Osteocyte (in vitro differentiated cells): ENCODE data around the gene TTLL4. TPM values are rescaled to one million over a fixed set of nuclear protein-coding genes. Genes with fewer than 3 reads are reported as not detected.
A peak's percentile ranks its signal among the peaks of the same experiment; 100 is the strongest.

Source experiments
- DNase-seq: peaks from one replicate; pipeline ENCODE4 v3.0.0; 2021; ENCODE audit warnings: mixed read lengths; ENCODE audit not compliant: unreplicated experiment; ENCODE audit errors: extremely low spot score
- H3K27ac Mint-ChIP-seq: one replicate; pipeline ENCODE4 v1.8.0; 2021; ENCODE audit warnings: mild to moderate bottlenecking, mixed read lengths; ENCODE audit not compliant: unreplicated experiment
- H3K27me3 Mint-ChIP-seq: one replicate; pipeline ENCODE4 v1.8.0; 2021; ENCODE audit warnings: mixed read lengths; ENCODE audit not compliant: unreplicated experiment
- H3K36me3 Mint-ChIP-seq: one replicate; pipeline ENCODE4 v1.8.0; 2021; ENCODE audit warnings: mixed read lengths; ENCODE audit not compliant: unreplicated experiment
- H3K4me1 Mint-ChIP-seq: one replicate; pipeline ENCODE4 v1.8.0; 2021; ENCODE audit warnings: mixed read lengths; ENCODE audit not compliant: unreplicated experiment
- H3K4me3 Mint-ChIP-seq: one replicate; pipeline ENCODE4 v1.8.0; 2021; ENCODE audit warnings: mild to moderate bottlenecking, moderate library complexity, mixed read lengths; ENCODE audit not compliant: unreplicated experiment
- H3K9me3 Mint-ChIP-seq: one replicate; pipeline ENCODE4 v1.8.0; 2021; ENCODE audit warnings: mixed read lengths; ENCODE audit not compliant: unreplicated experiment
- CTCF ChIP-seq: fragments of 200-600 bp; sonication (generic); IDR thresholded peaks from 2 replicates; pipeline ENCODE4 v1.5.0; 2021; ENCODE audit warnings: antibody characterized with exemption, mild to moderate bottlenecking, moderate library complexity
- total RNA-seq: library from RNA; stranded (reverse); gene quantifications from 2 replicates; pipeline ENCODE4 v1.2.1, GENCODE V29; 2021

TTLL4 gene
- total RNA-seq, 1 donor from 2014 or later: 28.6 TPM

GRCh38 chr2:218703341-218703740, 7.3 kb upstream of the TTLL4 start:
- DNase-seq: no peak
- H3K4me1 Mint-ChIP-seq: no peaks in the 10 kb centered on the region
- H3K4me3 Mint-ChIP-seq: no peak overlapping the region
- no peaks in the 10 kb centered on the region for H3K27me3 Mint-ChIP-seq
- no peak for TF ChIP-seq CTCF
- H3K36me3 Mint-ChIP-seq: peaks cover 18% of the 10 kb centered on the region
- no peak overlapping the region for H3K27ac Mint-ChIP-seq
- no peaks in the 10 kb centered on the region for H3K9me3 Mint-ChIP-seq

DNA sequence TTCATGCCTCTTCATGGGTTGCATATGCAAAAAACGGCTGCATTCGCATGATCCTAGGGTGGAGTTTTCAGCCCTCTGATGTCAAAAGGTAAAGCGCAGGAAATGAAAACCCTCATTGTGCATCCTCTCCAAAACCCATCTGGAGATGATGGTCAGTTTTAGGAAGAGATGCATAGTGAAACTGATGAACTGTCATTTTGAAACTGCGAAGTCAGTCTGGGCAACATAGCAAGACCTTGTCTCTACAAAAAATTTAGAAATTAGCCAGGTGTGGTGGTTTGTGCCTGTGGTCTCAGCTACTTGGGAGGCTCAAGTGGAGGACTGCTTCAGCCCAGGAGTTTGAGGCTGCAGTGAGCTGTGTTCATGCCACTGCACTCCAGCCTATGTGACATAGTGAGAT, 2.5 kb upstream of the TTLL4 start:
- H3K4me1 Mint-ChIP-seq: peaks cover 9% of the 10 kb centered on the region
- TF ChIP-seq CTCF: no peak
- H3K27ac Mint-ChIP-seq: no peak overlapping the region
- peaks cover 4% of the 10 kb centered on the region for H3K36me3 Mint-ChIP-seq
- no peaks in the 10 kb centered on the region for H3K27me3 Mint-ChIP-seq
- H3K4me3 Mint-ChIP-seq: no peak overlapping the region
- no peak for DNase-seq
- no peaks in the 10 kb centered on the region for H3K9me3 Mint-ChIP-seq

DNA sequence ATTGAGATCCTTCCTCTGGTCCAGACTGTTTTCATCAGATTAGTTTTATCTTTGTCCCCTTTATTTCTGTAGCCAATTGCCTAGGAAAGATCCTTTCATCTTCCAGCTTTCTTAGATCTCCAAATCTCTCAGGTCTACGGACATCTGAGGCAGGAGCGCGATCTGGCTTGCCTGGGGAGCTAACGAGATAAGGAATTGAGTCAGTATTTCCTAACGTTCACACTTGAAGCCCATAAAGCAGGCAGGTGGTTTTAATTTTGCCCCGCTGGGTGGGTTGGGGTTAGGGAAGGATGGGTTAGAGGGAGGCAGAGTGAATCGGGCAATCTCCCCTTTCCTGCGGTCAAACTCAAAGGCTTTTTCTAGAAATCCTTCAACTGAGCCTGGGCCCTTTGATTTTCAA, 727 bp upstream of the TTLL4 start:
- H3K27ac Mint-ChIP-seq: no peak overlapping the region
- no peak for DNase-seq
- no peak overlapping the region for H3K4me3 Mint-ChIP-seq
- H3K4me1 Mint-ChIP-seq: peaks cover 9% of the 10 kb centered on the region
- H3K27me3 Mint-ChIP-seq: no peaks in the 10 kb centered on the region
- TF ChIP-seq CTCF: no peak
- H3K9me3 Mint-ChIP-seq: no peaks in the 10 kb centered on the region
- no peaks in the 10 kb centered on the region for H3K36me3 Mint-ChIP-seq

DNA sequence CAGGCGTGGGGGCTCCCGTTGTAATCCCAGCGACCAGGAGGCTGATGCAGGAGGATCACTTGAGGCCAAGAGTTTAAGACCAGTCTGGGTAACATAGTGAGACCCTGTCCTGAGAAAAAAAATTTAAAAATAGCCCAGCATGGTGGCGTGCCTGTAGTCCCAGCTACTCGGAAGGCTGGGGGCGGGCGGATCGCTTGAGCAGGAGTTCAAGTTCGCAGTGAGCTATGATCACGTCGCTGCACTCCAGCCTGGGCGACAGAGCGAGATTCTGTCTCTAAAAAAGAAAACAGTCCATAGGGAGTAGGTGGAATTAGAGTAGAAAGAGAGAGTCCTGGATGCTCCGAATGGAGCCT, 325 bp upstream of the TTLL4 start:
- Mint-ChIP-seq H3K9me3 (no peaks in the 10 kb centered on the region), H3K4me1 (peaks cover 9% of the 10 kb centered on the region), H3K27me3 (no peaks in the 10 kb centered on the region), H3K36me3 (no peaks in the 10 kb centered on the region), H3K4me3 (peak overlapping the region; percentile 97), H3K27ac (peak overlapping the region; percentile 10)
- DNase-seq: no peak
- no peak for TF ChIP-seq CTCF

- no peak for DNase-seq
- H3K9me3 Mint-ChIP-seq: no peaks in the 10 kb centered on the region
- peak overlapping the region; percentile 95 for H3K27ac Mint-ChIP-seq
- H3K27me3 Mint-ChIP-seq: no peaks in the 10 kb centered on the region
- TF ChIP-seq CTCF: no peak
- H3K4me3 Mint-ChIP-seq: peak overlapping the region; percentile 97
- peaks cover 3% of the 10 kb centered on the region for H3K36me3 Mint-ChIP-seq
- peaks cover 9% of the 10 kb centered on the region for H3K4me1 Mint-ChIP-seq
Observed at GRCh38 chr2:218711550-218711929, 905 bp downstream of the TTLL4 start.
